H1 (cell line): ENCODE results near the gene SCP2. TPM values are rescaled to one million over a fixed set of nuclear protein-coding genes. Genes with fewer than 3 reads are reported as not detected.

Source experiments
- CTCF ChIA-PET: fragments of 300-600 bp; sonication (Branson Sonifier 250); formaldehyde crosslinking; loops from one replicate; lab custom pipeline; 2021; ENCODE audit not compliant: partially characterized antibody; lab: Charles Lee
- POLR2A ChIA-PET: fragments of 300-600 bp; sonication (Branson Sonifier 250); formaldehyde crosslinking; loops from one replicate; lab custom pipeline; 2021; ENCODE audit warnings: inconsistent platforms; ENCODE audit not compliant: partially characterized antibody; lab: Charles Lee
- DNase-seq, 2 experiments: peaks; one replicate each; pipeline versions ENCODE4 v3.0.0 to v3.0.0-alpha.2; 2010 to 2022; ENCODE audit warnings: low spot score in 2 of 2, low read depth in 1 of 2, mixed read lengths in 1 of 2
- FAIRE-seq: peaks from 2 replicates; lab custom pipeline; 2011; peaks lifted over from hg19 to GRCh38; lab: Jason Lieb, UNC
- H2AFZ ChIP-seq: 2 replicates; pipeline ENCODE4 v1.8.1; 2012; ENCODE audit warnings: low read length, inconsistent platforms
- H2AK5ac ChIP-seq: 2 replicates; pipeline ENCODE4 v1.6.1; 2013; ENCODE audit warnings: low read depth, low read length
- H2BK120ac ChIP-seq: replicated peaks from 2 replicates; pipeline ENCODE3; 2013; ENCODE audit warnings: low read depth, low read length, inconsistent platforms
- H2BK12ac ChIP-seq: 2 replicates; pipeline ENCODE4 v1.6.1; 2013; ENCODE audit warnings: low read depth, low read length
- H2BK15ac ChIP-seq: 2 replicates; pipeline ENCODE4 v1.6.1; 2013; ENCODE audit warnings: low read length
- H2BK20ac ChIP-seq: 2 replicates; pipeline ENCODE4 v1.6.1; 2013; ENCODE audit warnings: low read length
- H2BK5ac ChIP-seq: 2 replicates; pipeline ENCODE4 v1.6.1; 2013; ENCODE audit warnings: low read depth, low read length
- H3K14ac ChIP-seq: 2 replicates; pipeline ENCODE4 v1.6.1; 2013; ENCODE audit warnings: inconsistent platforms; ENCODE audit not compliant: insufficient read length
- H3K18ac ChIP-seq: 2 replicates; pipeline ENCODE4 v1.6.1; 2013; ENCODE audit warnings: low read length; ENCODE audit errors: extremely low read depth
- H3K23ac ChIP-seq: 2 replicates; pipeline ENCODE4 v1.6.1; 2013; ENCODE audit warnings: inconsistent platforms; ENCODE audit not compliant: insufficient read length
- H3K23me2 ChIP-seq: 2 replicates; pipeline ENCODE4 v1.6.1; 2013; ENCODE audit warnings: low read depth, low read length
- H3K27ac ChIP-seq: 2 replicates; pipeline ENCODE4 v1.6.1; 2011; ENCODE audit warnings: low read depth, low read length, inconsistent platforms
- H3K27me3 ChIP-seq, 4 experiments: replicated peaks in 1 of 4; 1 replicate in 1 of 4; 2 replicates in 3 of 4; pipeline versions ENCODE4 v1.6.1 to v1.8.1; 2011 to 2013; ENCODE audit warnings: low read length in 3 of 4, mild to moderate bottlenecking in 3 of 4, inconsistent platforms in 2 of 4, mixed read lengths in 2 of 4, moderate library complexity in 1 of 4; ENCODE audit not compliant: control insufficient read depth in 3 of 4, insufficient read depth in 3 of 4; ENCODE audit errors: extremely low read depth in 1 of 4
- H3K36me3 ChIP-seq, 4 experiments: 2 replicates each; pipeline versions ENCODE4 v1.6.1 to v1.8.1; 2011 to 2013; ENCODE audit warnings: mild to moderate bottlenecking in 4 of 4, low read length in 3 of 4, moderate library complexity in 2 of 4, control low read depth in 1 of 4, inconsistent platforms in 1 of 4; ENCODE audit not compliant: insufficient read depth in 4 of 4, control insufficient read depth in 2 of 4
- H3K4ac ChIP-seq: replicated peaks from 2 replicates; pipeline ENCODE3; 2013; ENCODE audit warnings: low read length, low read depth, mixed read lengths, inconsistent platforms; ENCODE audit not compliant: insufficient read length
- H3K4me1 ChIP-seq, 4 experiments: replicated peaks in 1 of 4; 1 replicate in 1 of 4; 2 replicates in 3 of 4; pipeline versions ENCODE4 v1.6.1 to v1.8.1; 2011 to 2013; ENCODE audit warnings: low read length in 3 of 4, inconsistent platforms in 2 of 4, mixed read lengths in 1 of 4; ENCODE audit not compliant: insufficient read depth in 4 of 4, control insufficient read depth in 3 of 4
- H3K4me2 ChIP-seq, 2 experiments: 2 replicates each; pipeline versions ENCODE4 v1.6.1 to v1.8.1; 2011 to 2013; ENCODE audit warnings: low read depth in 2 of 2, low read length in 2 of 2, control low read depth in 1 of 2, inconsistent platforms in 1 of 2, mild to moderate bottlenecking in 1 of 2; ENCODE audit not compliant: insufficient read depth in 1 of 2
- H3K4me3 ChIP-seq, 4 experiments: fragments of 200-600, 300-600 bp in 1 of 4; sonication (generic), shearing (Covaris generic), sonication (Bioruptor Twin) in 1 of 4; 2 replicates each; pipeline versions ENCODE4 v1.5.1 to v1.8.1; 2011 to 2016; ENCODE audit warnings: low read length in 4 of 4, low read depth in 3 of 4, control low read depth in 2 of 4, inconsistent platforms in 2 of 4, mild to moderate bottlenecking in 2 of 4, mixed read lengths in 1 of 4, moderate library complexity in 1 of 4; ENCODE audit not compliant: insufficient read depth in 2 of 4; ENCODE audit errors: extremely low read depth in 1 of 4
- H3K56ac ChIP-seq: replicated peaks from 2 replicates; pipeline ENCODE3; 2013; ENCODE audit warnings: low read depth, mild to moderate bottlenecking, mixed read lengths, low read length, inconsistent platforms; ENCODE audit not compliant: insufficient read length
- H3K79me1 ChIP-seq: 2 replicates; pipeline ENCODE4 v1.6.1; 2013; ENCODE audit warnings: low read depth, low read length, control low read depth
- H3K79me2 ChIP-seq, 2 experiments: 2 replicates each; pipeline versions ENCODE4 v1.6.1 to v1.8.1; 2012 to 2013; ENCODE audit warnings: low read length in 2 of 2, mild to moderate bottlenecking in 2 of 2, inconsistent platforms in 1 of 2; ENCODE audit not compliant: insufficient read depth in 2 of 2, control insufficient read depth in 1 of 2
- H3K9ac ChIP-seq, 4 experiments: replicated peaks in 1 of 4; 1 replicate in 1 of 4; 2 replicates in 3 of 4; pipeline versions ENCODE4 v1.6.1 to v1.8.1; 2011 to 2013; ENCODE audit warnings: low read depth in 3 of 4, low read length in 3 of 4, control low read depth in 2 of 4, mild to moderate bottlenecking in 2 of 4, moderate library complexity in 2 of 4, inconsistent platforms in 1 of 4; ENCODE audit errors: extremely low read depth in 1 of 4
- H3K9me3 ChIP-seq, 2 experiments: 2 replicates each; pipeline versions ENCODE4 v1.6.1 to v1.8.1; 2012 to 2013; ENCODE audit warnings: mild to moderate bottlenecking in 2 of 2, moderate library complexity in 2 of 2, control low read depth in 1 of 2, inconsistent platforms in 1 of 2, low read depth in 1 of 2, low read length in 1 of 2, mixed read lengths in 1 of 2; ENCODE audit not compliant: insufficient read depth in 2 of 2
- H4K20me1 ChIP-seq, 2 experiments: replicated peaks in 1 of 2; 2 replicates each; pipeline versions ENCODE3 to v1.8.1; 2011 to 2013; ENCODE audit warnings: inconsistent platforms in 2 of 2, low read length in 2 of 2, mild to moderate bottlenecking in 1 of 2; ENCODE audit not compliant: insufficient read depth in 2 of 2, control insufficient read depth in 1 of 2
- H4K5ac ChIP-seq: 2 replicates; pipeline ENCODE4 v1.6.1; 2013; ENCODE audit warnings: low read length, low read depth, mixed read lengths, inconsistent platforms; ENCODE audit not compliant: insufficient read length
- H4K8ac ChIP-seq: 2 replicates; pipeline ENCODE4 v1.8.0; 2013; ENCODE audit warnings: mild to moderate bottlenecking, moderate library complexity, low read length, inconsistent platforms; ENCODE audit not compliant: insufficient read depth; ENCODE audit errors: extremely low read depth
- H4K91ac ChIP-seq: replicated peaks from 2 replicates; pipeline ENCODE3; 2013; ENCODE audit warnings: low read length, mixed read lengths, inconsistent platforms; ENCODE audit not compliant: insufficient read length
- GABPA ChIP-seq: IDR thresholded peaks from 2 replicates; pipeline ENCODE4 v1.6.1; 2011; ENCODE audit warnings: mild to moderate bottlenecking, low read length, moderate library complexity, borderline replicate concordance; ENCODE audit not compliant: insufficient read depth
- JUN ChIP-seq: IDR thresholded peaks from 2 replicates; pipeline ENCODE4 v1.6.1; 2011; ENCODE audit warnings: low read depth, mild to moderate bottlenecking, improper control_type of control experiment, low read length
- JUND ChIP-seq: IDR thresholded peaks from 2 replicates; pipeline ENCODE4 v1.6.1; 2011; ENCODE audit warnings: mild to moderate bottlenecking, improper control_type of control experiment, low read length
- MAFK ChIP-seq: IDR thresholded peaks from 2 replicates; pipeline ENCODE4 v1.6.1; 2012; ENCODE audit warnings: low read depth, mild to moderate bottlenecking, improper control_type of control experiment, low read length
- PHF8 ChIP-seq: fragments of 200-600 bp; sonication (generic); conservative IDR thresholded peaks from 2 replicates; pipeline ENCODE4 v1.7.1; 2012; ENCODE audit warnings: low read depth, mild to moderate bottlenecking, inconsistent platforms, low read length, moderate library complexity
- SAP30 ChIP-seq: fragments of 300-600 bp; sonication (generic); IDR thresholded peaks from 2 replicates; pipeline ENCODE4 v1.7.1; 2012; ENCODE audit warnings: low read length, moderate library complexity, mild to moderate bottlenecking, inconsistent platforms; ENCODE audit not compliant: insufficient read depth, insufficient replicate concordance
- SP2 ChIP-seq: IDR thresholded peaks from 2 replicates; pipeline ENCODE4 v1.6.1; 2012; ENCODE audit warnings: mild to moderate bottlenecking, low read length, inconsistent platforms
- TEAD4 ChIP-seq: IDR thresholded peaks from 2 replicates; pipeline ENCODE4 v1.6.1; 2012; ENCODE audit warnings: low read depth, low read length, inconsistent platforms, mixed read lengths
- WGBS, 2 experiments: shearing (Covaris generic) in 1 of 2; methylation state at CpG; one replicate each; pipeline versions ENCODE4 v1.1.6 to v1.1.7; 2013 to 2015; ENCODE audit warnings: low lambda C conversion rate in 2 of 2, mixed read lengths in 2 of 2, inconsistent platforms in 1 of 2, low coverage in 1 of 2, missing lambda C conversion rate in 1 of 2; ENCODE audit not compliant: insufficient replicate concordance in 2 of 2, insufficient coverage in 1 of 2, insufficient read length in 1 of 2; ENCODE audit errors: extremely low coverage in 1 of 2, missing lambda C conversion rate in 1 of 2; 5-methylcytosine and 5-hydroxymethylcytosine counted together
- polyA plus RNA-seq, 7 experiments: library from polyadenylated mRNA; depleted of rRNA in 3 of 7; stranded (reverse) in 5 of 7; unstranded in 2 of 7; fragments of >200 nt in 5 of 7; fragments of 200-250 nt in 2 of 7; gene quantifications; 1 replicate in 5 of 7; 2 replicates in 1 of 7; 4 replicates in 1 of 7; pipeline versions ENCODE4 v1.2.1 to v1.2.3, GENCODE V29; 2011 to 2013; ENCODE audit warnings: missing spikeins in 2 of 7, mixed read lengths in 2 of 7
- total RNA-seq: library from RNA; stranded (reverse); fragmentation: NEBNext Ultra II Directional; extraction: Animal tissue kit (Norgen Biotek cat#: 25700); gene quantifications from 2 replicates; pipeline ENCODE4 v1.2.1, GENCODE V29; 2021
- TF ChIP-seq, protein P1 (sequence below), 3 experiments: IDR thresholded peaks; 1 replicate in 2 of 3; 2 replicates in 1 of 3; pipeline versions ENCODE4 v1.5.1 to v1.6.1; 2011; ENCODE audit warnings: low read length in 3 of 3, mild to moderate bottlenecking in 3 of 3, inconsistent platforms in 2 of 3, low read depth in 1 of 3, moderate library complexity in 1 of 3; ENCODE audit not compliant: insufficient read depth in 1 of 3; ENCODE audit errors: control extremely low read depth in 1 of 3

SCP2 gene
- total and polyA plus RNA-seq, 2 of the 8 experiments (the other 6 are each of a cell fraction or from before 2014, with no cell fraction given): 20.9 to 54.3 TPM

DNA sequence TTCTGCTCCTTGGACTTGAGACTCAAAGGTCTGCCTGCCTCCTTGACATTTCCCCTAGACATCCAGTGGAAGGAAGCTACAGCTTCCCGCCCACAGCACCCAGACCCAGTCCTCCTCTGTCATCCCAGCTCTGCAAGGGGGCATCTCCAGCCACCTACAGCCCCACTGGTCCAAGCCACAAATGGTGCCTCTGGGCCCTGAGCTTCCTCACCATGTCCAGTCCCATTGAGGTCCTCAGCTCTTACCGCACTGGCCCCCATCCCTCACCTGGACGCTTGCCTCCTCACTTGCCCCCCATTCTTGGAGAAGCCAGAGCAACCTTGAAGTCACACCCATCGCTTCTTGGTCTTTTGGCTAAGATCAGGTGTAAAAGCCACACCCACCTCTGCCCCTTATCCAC is 148.1 kb downstream of the SCP2 start:
- no peak overlapping the region for H3K18ac ChIP-seq
- POLR2A ChIA-PET: interaction anchor here (1.5 kb wide), 1 partner anchor 17 kb away, joined by 5 read pairs; no protein-coding TSS in a partner anchor

More for the DNA sequence above, 148.1 kb downstream of the SCP2 start:
- Histone ChIP-seq H2BK120ac (no peak overlapping the region), H2AFZ (no peak overlapping the region), H2BK20ac (no peak overlapping the region), H3K4me2 (no peak overlapping the region), H4K91ac (no peak overlapping the region), H2BK12ac (no peak overlapping the region), H4K20me1 (no peaks in the 10 kb centered on the region), H2AK5ac (no peak overlapping the region), H3K9me3 (no peaks in the 10 kb centered on the region), H3K9ac (no peak overlapping the region), H3K27me3 (no peaks in the 10 kb centered on the region), H3K79me1 (no peaks in the 10 kb centered on the region), H3K23ac (no peak overlapping the region), H3K4ac (no peak overlapping the region), H2BK15ac (no peak overlapping the region; the same call in 1 of the 2 replicates), H4K8ac (no peak overlapping the region), H3K23me2 (peaks cover 2% of the 10 kb centered on the region; the same call in 1 of the 2 replicates), H3K27ac (no peak overlapping the region), H3K36me3 (no peaks in the 10 kb centered on the region), H4K5ac (no peak overlapping the region), H3K14ac (no peak overlapping the region), H3K4me3 (no peak overlapping the region), H2BK5ac (no peak overlapping the region), H3K4me1 (no peaks in the 10 kb centered on the region; a peak in 1 of 7 replicates), H3K79me2 (no peaks in the 10 kb centered on the region), H3K56ac (no peak overlapping the region)
- FAIRE-seq (no peak), DNase-seq (no peak)
- CTCF ChIA-PET: interaction anchor here (0.7 to 5.9 kb wide), 3 partner anchors 12 to 85 kb away, joined by 3 to 23 read pairs (median 3); no protein-coding TSS in a partner anchor
- TF ChIP-seq SP2: no peak
- no peak for TF ChIP-seq MAFK
- TF ChIP-seq JUN: no peak
- TF ChIP-seq SAP30: no peak
- TF ChIP-seq TEAD4: no peak
- TF ChIP-seq PHF8: no peak
- TF ChIP-seq GABPA: no peak
- TF ChIP-seq, protein P1, sequence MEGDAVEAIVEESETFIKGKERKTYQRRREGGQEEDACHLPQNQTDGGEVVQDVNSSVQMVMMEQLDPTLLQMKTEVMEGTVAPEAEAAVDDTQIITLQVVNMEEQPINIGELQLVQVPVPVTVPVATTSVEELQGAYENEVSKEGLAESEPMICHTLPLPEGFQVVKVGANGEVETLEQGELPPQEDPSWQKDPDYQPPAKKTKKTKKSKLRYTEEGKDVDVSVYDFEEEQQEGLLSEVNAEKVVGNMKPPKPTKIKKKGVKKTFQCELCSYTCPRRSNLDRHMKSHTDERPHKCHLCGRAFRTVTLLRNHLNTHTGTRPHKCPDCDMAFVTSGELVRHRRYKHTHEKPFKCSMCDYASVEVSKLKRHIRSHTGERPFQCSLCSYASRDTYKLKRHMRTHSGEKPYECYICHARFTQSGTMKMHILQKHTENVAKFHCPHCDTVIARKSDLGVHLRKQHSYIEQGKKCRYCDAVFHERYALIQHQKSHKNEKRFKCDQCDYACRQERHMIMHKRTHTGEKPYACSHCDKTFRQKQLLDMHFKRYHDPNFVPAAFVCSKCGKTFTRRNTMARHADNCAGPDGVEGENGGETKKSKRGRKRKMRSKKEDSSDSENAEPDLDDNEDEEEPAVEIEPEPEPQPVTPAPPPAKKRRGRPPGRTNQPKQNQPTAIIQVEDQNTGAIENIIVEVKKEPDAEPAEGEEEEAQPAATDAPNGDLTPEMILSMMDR (IDR thresholded peaks at IDR 0.05; ENCODE audit: control extremely low read depth in 1 of 3, insufficient read depth in 1 of 3, low read depth in 1 of 3, low read length in 3 of 3): no peak
- no peak for TF ChIP-seq JUND
- WGBS, 2 experiments: 90% methylated on average over 4 of the region's 4 CpGs; no CpG with 5 or more reads in 1 of the 2 experiments
